GM19463 (cell line): ENCODE results near the gene GDAP1L1.
"Not testable (repeated sequence)": the region's sequence is repeated elsewhere in the genome, so short reads cannot be mapped to it uniquely, and the experiment has no call there.

Experiments used
- ATAC-seq: cut with Tn5 transposase; IDR thresholded peaks from one replicate; pipeline ENCODE4 v1.9.1; 2021; ENCODE audit warnings: mild to moderate bottlenecking, moderate library complexity; ENCODE audit not compliant: unreplicated experiment

GDAP1L1 gene

GRCh38 chr20:44299011-44299535 lies 52.0 kb downstream of the GDAP1L1 start:
- ATAC-seq, result not testable (repeated sequence)

- no peak for ATAC-seq
Measured at GRCh38 chr20:44301285-44301684, 54.2 kb downstream of the GDAP1L1 start.

- no peak for ATAC-seq
Measured at GRCh38 chr20:44302026-44302669, 55.0 kb downstream of the GDAP1L1 start.

DNA sequence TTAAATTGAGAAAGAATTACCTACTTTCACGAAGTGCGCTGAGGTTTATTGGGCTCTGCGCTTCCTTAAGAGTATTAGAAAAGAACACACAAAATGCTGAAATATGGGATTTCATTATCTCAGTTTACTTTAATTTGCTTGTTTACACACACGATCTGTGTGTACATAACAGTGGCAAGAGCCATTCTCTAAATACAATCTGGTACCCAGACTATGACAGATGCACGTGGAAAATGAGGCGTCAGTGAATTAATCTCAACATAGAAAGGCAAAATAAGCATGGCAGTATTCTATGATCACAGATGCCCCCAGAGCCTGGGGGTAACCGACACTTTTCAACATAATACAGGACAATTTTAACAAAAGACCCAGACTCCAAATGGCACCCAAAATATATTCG lies 55.6 kb downstream of the GDAP1L1 start:
- no peak for ATAC-seq

DNA sequence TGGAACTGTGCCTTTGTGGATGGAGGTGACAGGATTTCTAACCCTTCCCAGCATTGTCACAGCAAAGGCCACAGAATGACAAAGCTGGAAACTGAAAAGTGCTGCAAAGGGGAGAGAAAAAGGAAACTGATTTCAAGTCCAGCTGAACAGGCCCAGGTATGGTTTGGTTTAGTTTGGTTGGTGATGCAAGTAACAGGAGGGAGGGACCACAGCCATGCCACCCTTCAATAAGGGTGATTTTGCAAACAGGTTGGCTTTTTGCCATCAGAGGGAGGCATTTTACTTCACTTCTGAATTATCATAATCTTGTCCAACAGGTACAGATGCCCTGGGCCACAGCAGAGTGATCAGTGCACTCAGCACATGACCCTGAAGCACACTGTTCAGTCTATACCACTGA lies 57.3 kb downstream of the GDAP1L1 start:
- ATAC-seq, result no peak

GRCh38 chr20:44306927-44307326 lies 59.8 kb downstream of the GDAP1L1 start:
- ATAC-seq, result no peak

DNA sequence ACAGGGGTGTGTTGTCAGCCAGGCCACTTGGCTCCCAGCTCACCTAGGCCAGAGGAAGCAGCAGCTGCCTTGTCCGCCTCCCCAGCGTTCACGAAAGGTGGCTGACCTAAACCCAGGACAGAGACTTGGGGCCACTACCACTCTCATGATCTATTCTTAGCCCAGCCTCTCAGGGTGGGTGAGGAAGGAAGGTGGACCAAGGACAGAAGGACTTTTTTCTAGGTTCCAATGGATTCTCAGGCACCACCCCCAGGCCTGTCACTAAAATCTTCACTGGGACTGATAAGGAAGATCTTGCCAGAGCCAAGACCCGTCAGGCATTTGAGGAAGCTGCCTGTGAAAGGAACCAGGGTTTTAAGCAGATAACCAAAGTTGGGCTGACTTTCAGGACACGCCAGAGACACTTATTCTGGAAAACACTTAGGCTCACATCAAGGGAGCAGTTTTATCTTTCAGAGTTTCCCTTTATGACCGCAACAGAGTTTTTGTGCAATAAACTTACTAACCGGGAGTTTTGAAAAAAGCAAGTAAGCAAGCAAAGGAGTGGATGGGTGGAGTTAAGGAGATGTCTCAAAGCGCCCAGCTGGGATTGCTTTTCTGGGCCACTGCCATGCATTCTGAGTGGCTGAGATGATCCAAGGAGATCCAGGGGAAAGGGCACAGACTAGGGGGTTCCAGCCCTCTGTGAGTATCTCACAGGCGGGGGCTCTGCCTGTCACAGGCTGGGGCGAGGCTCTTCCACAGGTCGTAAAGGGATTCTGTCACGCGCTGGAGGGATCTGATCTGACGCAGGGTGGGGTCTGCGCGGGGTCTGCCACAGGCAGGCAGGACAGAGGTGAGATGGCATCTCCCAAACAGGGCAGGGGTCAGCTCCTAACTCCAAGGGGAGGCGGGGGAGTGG lies 62.9 kb downstream of the GDAP1L1 start:
- ATAC-seq, result no peak

- ATAC-seq, result peak; percentile 93
Measured at GRCh38 chr20:44310664-44311639, 63.8 kb downstream of the GDAP1L1 start, which contains the start of gene FITM2. Gene FITM2, minus strand, starts transcription at chr20:44311202. Its CDS starts 54 bp downstream, at chr20:44311148.

DNA sequence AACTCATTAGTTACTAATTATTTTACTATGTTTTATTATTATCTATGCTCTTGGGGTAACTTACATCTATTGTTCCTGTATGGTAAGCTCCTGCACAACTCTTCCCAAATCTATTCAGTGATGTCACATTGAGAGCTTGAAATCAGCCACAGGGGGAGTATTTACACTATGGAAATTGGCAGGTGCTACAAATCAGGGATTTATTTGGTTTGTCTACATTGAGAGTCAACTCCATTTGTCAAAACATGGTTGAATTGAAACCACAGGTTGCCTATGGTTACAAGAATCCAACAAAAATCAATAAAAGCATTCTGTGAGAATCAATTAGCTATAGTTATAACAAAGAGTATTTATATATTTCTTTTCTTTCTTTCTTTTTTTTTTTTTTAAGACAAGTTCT lies 67.8 kb downstream of the GDAP1L1 start:
- ATAC-seq, result no peak

DNA sequence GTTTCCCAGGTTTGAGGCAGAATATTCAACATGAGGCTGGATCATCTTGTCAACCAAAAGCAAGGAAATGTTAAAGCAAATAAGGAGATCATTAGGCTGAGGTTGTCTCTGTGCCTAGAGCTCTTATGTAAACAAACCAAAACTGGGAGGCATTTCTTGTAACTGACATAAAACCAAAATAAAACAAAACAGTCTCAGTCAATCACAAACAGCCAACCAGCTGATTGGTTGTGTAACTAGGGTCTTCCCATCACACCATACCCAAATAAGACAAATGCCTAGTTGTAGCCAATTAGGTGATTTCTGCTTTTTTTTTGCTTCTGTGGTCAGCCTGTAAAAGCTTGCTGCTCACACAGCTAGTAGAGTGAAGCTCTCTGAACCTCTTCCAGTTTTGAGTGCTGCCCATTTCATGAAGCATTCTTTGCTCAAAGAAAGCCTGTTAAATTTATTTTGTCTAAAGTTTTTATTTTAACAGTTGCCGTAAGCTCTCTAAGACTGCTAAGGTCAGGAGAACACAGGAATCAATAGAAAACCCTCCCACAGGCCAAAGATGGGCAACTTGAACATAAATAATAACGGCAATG lies 72.8 kb downstream of the GDAP1L1 start:
- no peak for ATAC-seq

GRCh38 chr20:44324343-44324742 lies 77.2 kb downstream of the GDAP1L1 start:
- ATAC-seq, result no peak

GRCh38 chr20:44326391-44327159 lies 79.5 kb downstream of the GDAP1L1 start:
- ATAC-seq, result no peak

DNA sequence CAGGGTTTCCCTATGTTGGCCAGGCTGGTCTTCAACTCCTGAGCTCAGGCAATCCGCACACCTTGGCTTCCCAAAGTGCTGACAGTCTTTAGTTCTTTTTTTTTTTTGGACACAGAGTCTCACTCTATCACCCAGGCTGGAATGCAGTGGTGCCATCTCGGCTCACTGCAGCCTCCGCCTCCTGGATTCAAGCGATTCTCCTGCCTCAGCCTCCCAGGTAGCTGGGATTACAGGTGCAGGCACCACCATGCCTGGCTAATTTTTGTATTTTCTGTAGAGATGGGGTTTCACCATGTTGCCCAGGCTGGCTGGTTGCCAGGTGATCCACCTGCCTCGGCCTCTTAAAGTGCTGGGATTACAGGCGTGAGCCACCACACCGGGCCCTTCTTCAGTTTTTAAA lies 80.6 kb downstream of the GDAP1L1 start:
- not testable (repeated sequence) for ATAC-seq

- no peak for ATAC-seq
Measured at GRCh38 chr20:44328428-44328827, 81.3 kb downstream of the GDAP1L1 start.
